ENCODE measurements around the gene NPTN. TPM values are rescaled to one million over a fixed set of nuclear protein-coding genes. Genes with fewer than 3 reads are reported as not detected.

NPTN gene
- total RNA-seq, 1 donor from 2014 or later: 256 TPM

- no peaks in the 10 kb centered on the region for H3K27me3 Mint-ChIP-seq (ENCODE audit: low read depth)
- no peaks in the 10 kb centered on the region for H3K36me3 Mint-ChIP-seq (ENCODE audit: low read depth)
- TF ChIP-seq CTCF (IDR thresholded peaks at IDR 0.05): no peak
- peaks cover 71% of the 10 kb centered on the region for H3K4me1 Mint-ChIP-seq (ENCODE audit: low read depth)
- H3K4me3 Mint-ChIP-seq (ENCODE audit: unreplicated experiment): peak overlapping the region; percentile 85
- peak overlapping the region; percentile 99 for H3K27ac Mint-ChIP-seq (ENCODE audit: unreplicated experiment)
- no peaks in the 10 kb centered on the region for H3K9me3 Mint-ChIP-seq (ENCODE audit: low read depth)
- DNase-seq (ENCODE audit: low spot score): no peak
These were observed 854 bp upstream of the NPTN start for GRCh38 chr15:73633991-73634495.

- H3K9me3 Mint-ChIP-seq (ENCODE audit: low read depth): no peaks in the 10 kb centered on the region
- H3K4me3 Mint-ChIP-seq (ENCODE audit: unreplicated experiment): peak overlapping the region; percentile 85
- H3K27ac Mint-ChIP-seq (ENCODE audit: unreplicated experiment): peak overlapping the region; percentile 93
- H3K4me1 Mint-ChIP-seq (ENCODE audit: low read depth): peaks cover 80% of the 10 kb centered on the region
- no peaks in the 10 kb centered on the region for H3K27me3 Mint-ChIP-seq (ENCODE audit: low read depth)
- H3K36me3 Mint-ChIP-seq (ENCODE audit: low read depth): no peaks in the 10 kb centered on the region
- TF ChIP-seq CTCF (IDR thresholded peaks at IDR 0.05): no peak
- DNase-seq (ENCODE audit: low spot score): peak; percentile 93
These were observed 525 bp downstream of the NPTN start for GRCh38 chr15:73632670-73633058.

GRCh38 chr15:73631915-73632669 is 1.1 kb downstream of the NPTN start:
- no peaks in the 10 kb centered on the region for H3K36me3 Mint-ChIP-seq (ENCODE audit: low read depth)
- H3K27ac Mint-ChIP-seq (ENCODE audit: unreplicated experiment): peak overlapping the region; percentile 93
- H3K9me3 Mint-ChIP-seq (ENCODE audit: low read depth): no peaks in the 10 kb centered on the region
- TF ChIP-seq CTCF (IDR thresholded peaks at IDR 0.05): no peak
- no peaks in the 10 kb centered on the region for H3K27me3 Mint-ChIP-seq (ENCODE audit: low read depth)
- DNase-seq (ENCODE audit: low spot score): no peak
- peak overlapping the region; percentile 85 for H3K4me3 Mint-ChIP-seq (ENCODE audit: unreplicated experiment)
- peaks cover 80% of the 10 kb centered on the region for H3K4me1 Mint-ChIP-seq (ENCODE audit: low read depth)

GRCh38 chr15:73630921-73631362 is 2.2 kb downstream of the NPTN start:
- H3K27me3 Mint-ChIP-seq (ENCODE audit: low read depth): no peaks in the 10 kb centered on the region

More at GRCh38 chr15:73630921-73631362, 2.2 kb downstream of the NPTN start:
- no peak for DNase-seq (ENCODE audit: low spot score)
- Mint-ChIP-seq H3K4me3 (ENCODE audit: unreplicated experiment) (peak overlapping the region; percentile 85), H3K36me3 (ENCODE audit: low read depth) (no peaks in the 10 kb centered on the region), H3K4me1 (ENCODE audit: low read depth) (peaks cover 82% of the 10 kb centered on the region), H3K9me3 (ENCODE audit: low read depth) (no peaks in the 10 kb centered on the region), H3K27ac (ENCODE audit: unreplicated experiment) (peak overlapping the region; percentile 93)
- TF ChIP-seq CTCF (IDR thresholded peaks at IDR 0.05): no peak

Measured in chondrocyte (in vitro differentiated cells).